ENCODE measurements around the gene RIC8A.

Gene RIC8A

DNA sequence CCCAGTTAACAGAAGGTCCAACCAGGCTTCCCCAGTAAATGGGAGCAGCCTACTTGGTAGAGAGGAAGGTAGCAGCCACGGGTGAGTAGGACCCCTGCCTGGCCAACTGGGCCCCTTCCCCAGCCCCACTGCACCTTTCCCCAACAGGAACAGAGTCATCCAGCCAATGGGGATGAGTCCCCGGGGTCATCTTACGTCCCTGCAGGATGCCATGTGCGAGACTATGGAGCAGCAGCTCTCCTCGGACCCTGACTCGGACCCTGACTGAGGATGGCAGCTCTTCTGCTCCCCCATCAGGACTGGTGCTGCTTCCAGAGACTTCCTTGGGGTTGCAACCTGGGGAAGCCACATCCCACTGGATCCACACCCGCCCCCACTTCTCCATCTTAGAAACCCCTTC, 6.6 kb downstream of the RIC8A start:
- TF ChIP-seq YY1 (IDR thresholded peaks at IDR 0.05; ENCODE audit: low read depth): no peak
- no peak for TF ChIP-seq RAD21 (IDR thresholded peaks at IDR 0.05; ENCODE audit: low read depth)
- no peak for TF ChIP-seq EGR1 (IDR thresholded peaks at IDR 0.05)
- TF ChIP-seq, protein P1, sequence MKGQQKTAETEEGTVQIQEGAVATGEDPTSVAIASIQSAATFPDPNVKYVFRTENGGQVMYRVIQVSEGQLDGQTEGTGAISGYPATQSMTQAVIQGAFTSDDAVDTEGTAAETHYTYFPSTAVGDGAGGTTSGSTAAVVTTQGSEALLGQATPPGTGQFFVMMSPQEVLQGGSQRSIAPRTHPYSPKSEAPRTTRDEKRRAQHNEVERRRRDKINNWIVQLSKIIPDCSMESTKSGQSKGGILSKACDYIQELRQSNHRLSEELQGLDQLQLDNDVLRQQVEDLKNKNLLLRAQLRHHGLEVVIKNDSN (IDR thresholded peaks at IDR 0.05): no peak
- TF ChIP-seq MAX (IDR thresholded peaks at IDR 0.05): no peak
- no peak for TF ChIP-seq ZBTB7A (IDR thresholded peaks at IDR 0.05; ENCODE audit: low read depth)
- TF ChIP-seq CREB1 (IDR thresholded peaks at IDR 0.05; ENCODE audit: low read depth): no peak
- TF ChIP-seq FOXM1 (IDR thresholded peaks at IDR 0.05; ENCODE audit: borderline replicate concordance, low read depth): no peak
- TF ChIP-seq, protein P2, sequence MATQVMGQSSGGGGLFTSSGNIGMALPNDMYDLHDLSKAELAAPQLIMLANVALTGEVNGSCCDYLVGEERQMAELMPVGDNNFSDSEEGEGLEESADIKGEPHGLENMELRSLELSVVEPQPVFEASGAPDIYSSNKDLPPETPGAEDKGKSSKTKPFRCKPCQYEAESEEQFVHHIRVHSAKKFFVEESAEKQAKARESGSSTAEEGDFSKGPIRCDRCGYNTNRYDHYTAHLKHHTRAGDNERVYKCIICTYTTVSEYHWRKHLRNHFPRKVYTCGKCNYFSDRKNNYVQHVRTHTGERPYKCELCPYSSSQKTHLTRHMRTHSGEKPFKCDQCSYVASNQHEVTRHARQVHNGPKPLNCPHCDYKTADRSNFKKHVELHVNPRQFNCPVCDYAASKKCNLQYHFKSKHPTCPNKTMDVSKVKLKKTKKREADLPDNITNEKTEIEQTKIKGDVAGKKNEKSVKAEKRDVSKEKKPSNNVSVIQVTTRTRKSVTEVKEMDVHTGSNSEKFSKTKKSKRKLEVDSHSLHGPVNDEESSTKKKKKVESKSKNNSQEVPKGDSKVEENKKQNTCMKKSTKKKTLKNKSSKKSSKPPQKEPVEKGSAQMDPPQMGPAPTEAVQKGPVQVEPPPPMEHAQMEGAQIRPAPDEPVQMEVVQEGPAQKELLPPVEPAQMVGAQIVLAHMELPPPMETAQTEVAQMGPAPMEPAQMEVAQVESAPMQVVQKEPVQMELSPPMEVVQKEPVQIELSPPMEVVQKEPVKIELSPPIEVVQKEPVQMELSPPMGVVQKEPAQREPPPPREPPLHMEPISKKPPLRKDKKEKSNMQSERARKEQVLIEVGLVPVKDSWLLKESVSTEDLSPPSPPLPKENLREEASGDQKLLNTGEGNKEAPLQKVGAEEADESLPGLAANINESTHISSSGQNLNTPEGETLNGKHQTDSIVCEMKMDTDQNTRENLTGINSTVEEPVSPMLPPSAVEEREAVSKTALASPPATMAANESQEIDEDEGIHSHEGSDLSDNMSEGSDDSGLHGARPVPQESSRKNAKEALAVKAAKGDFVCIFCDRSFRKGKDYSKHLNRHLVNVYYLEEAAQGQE (IDR thresholded peaks at IDR 0.05; ENCODE audit: low read depth): no peak
- no peak for TF ChIP-seq EP300 (IDR thresholded peaks at IDR 0.05; ENCODE audit: borderline replicate concordance)
- no peak for TF ChIP-seq TEAD4 (IDR thresholded peaks at IDR 0.05)
- no peak for TF ChIP-seq CEBPB (IDR thresholded peaks at IDR 0.05)

DNA sequence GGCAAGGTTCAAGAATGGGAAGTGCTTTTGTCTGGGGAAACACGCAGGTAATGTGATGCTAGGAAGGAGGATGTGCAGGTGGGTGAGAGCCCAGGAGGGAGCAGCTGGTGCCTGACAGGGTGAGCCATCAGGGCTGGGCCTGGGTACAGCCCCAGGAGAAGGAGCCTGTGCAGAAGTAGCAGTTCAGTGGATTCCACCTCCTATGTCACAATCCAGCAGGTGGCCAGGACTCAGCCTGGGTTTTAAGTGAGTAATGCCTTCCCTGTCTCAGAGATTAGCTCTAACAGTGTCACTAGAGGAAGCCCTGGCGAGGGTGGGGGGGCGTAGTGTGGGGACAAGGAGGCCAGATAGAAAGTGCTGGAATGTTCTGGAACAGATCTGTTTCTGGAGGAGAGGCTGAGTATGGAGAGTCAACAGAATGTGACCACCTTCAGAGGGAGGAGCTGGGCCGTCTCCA, 8.1 kb downstream of the RIC8A start:
- TF ChIP-seq TAF1 (IDR thresholded peaks at IDR 0.05; ENCODE audit: low read depth) (no peak), MAX (IDR thresholded peaks at IDR 0.05) (no peak), ZBTB7A (IDR thresholded peaks at IDR 0.05; ENCODE audit: low read depth) (no peak)
- TF ChIP-seq, protein P1 (IDR thresholded peaks at IDR 0.05): no peak

- TF ChIP-seq, protein P1 (IDR thresholded peaks at IDR 0.05): no peak
- no peak for TF ChIP-seq TEAD4 (IDR thresholded peaks at IDR 0.05)
- no peak for TF ChIP-seq TAF1 (IDR thresholded peaks at IDR 0.05; ENCODE audit: low read depth)
- TF ChIP-seq CEBPB (IDR thresholded peaks at IDR 0.05): no peak
- TF ChIP-seq NFIC (IDR thresholded peaks at IDR 0.05): no peak
- TF ChIP-seq ZBTB7A (IDR thresholded peaks at IDR 0.05; ENCODE audit: low read depth): no peak
- TF ChIP-seq YY1 (IDR thresholded peaks at IDR 0.05; ENCODE audit: low read depth): no peak
- TF ChIP-seq, protein P2 (IDR thresholded peaks at IDR 0.05; ENCODE audit: low read depth): no peak
- no peak for TF ChIP-seq EGR1 (IDR thresholded peaks at IDR 0.05)
- TF ChIP-seq RAD21 (IDR thresholded peaks at IDR 0.05; ENCODE audit: low read depth): no peak
- no peak for TF ChIP-seq EP300 (IDR thresholded peaks at IDR 0.05; ENCODE audit: borderline replicate concordance)
- no peak for TF ChIP-seq CREB1 (IDR thresholded peaks at IDR 0.05; ENCODE audit: low read depth)
- TF ChIP-seq FOXM1 (IDR thresholded peaks at IDR 0.05; ENCODE audit: borderline replicate concordance, low read depth): no peak
- no peak for TF ChIP-seq MAX (IDR thresholded peaks at IDR 0.05)
- TF ChIP-seq TCF12 (IDR thresholded peaks at IDR 0.05; ENCODE audit: low read depth): no peak
Observed at GRCh38 chr11:216081-216974, 8.8 kb downstream of the RIC8A start.

- TF ChIP-seq RAD21 (IDR thresholded peaks at IDR 0.05; ENCODE audit: low read depth) (no peak), CEBPB (IDR thresholded peaks at IDR 0.05) (no peak)
Observed at GRCh38 chr11:217704-218103, 10.2 kb downstream of the RIC8A start.

GRCh38 chr11:218815-219593, 11.5 kb downstream of the RIC8A start:
- no peak for TF ChIP-seq CREB1 (IDR thresholded peaks at IDR 0.05; ENCODE audit: low read depth)
- no peak for TF ChIP-seq ZBTB7A (IDR thresholded peaks at IDR 0.05; ENCODE audit: low read depth)
- no peak for TF ChIP-seq TEAD4 (IDR thresholded peaks at IDR 0.05)
- no peak for TF ChIP-seq FOXM1 (IDR thresholded peaks at IDR 0.05; ENCODE audit: borderline replicate concordance, low read depth)
- no peak for TF ChIP-seq TCF12 (IDR thresholded peaks at IDR 0.05; ENCODE audit: low read depth)
- no peak for TF ChIP-seq TAF1 (IDR thresholded peaks at IDR 0.05; ENCODE audit: low read depth)
- TF ChIP-seq NFIC (IDR thresholded peaks at IDR 0.05): no peak

All from Ishikawa (cell line).